K562 (cell line): ENCODE measurements around the gene PKLR. TPM values are rescaled to one million over a fixed set of nuclear protein-coding genes. Genes with fewer than 3 reads are reported as not detected.

Experiments used
- ATAC-seq: fragments of 200-7000 bp; cut with Tn5 transposase; 3 replicates; pipeline ENCODE4 v1.9.1; 2020; ENCODE audit warnings: moderate library complexity
- BruUV-seq: library from RNA; stranded (reverse); fragments of 400-500 nt; replicated peaks from 2 replicates; lab custom pipeline; 2021; lab: Mats Ljungman, UMichigan
- CTCF ChIA-PET: fragments of 300-600 bp; formaldehyde crosslinking; extraction: SDS; loops from one replicate; lab custom pipeline; 2021; ENCODE audit warnings: low intra/inter-chr PET ratio; lab: Yijun Ruan, JAX
- POLR2A ChIA-PET: fragments of 300-600, 350-650 bp; sonication (Branson Sonifier 250); formaldehyde crosslinking; extraction: SDS; loops from one replicate; lab custom pipeline; 2021; ENCODE audit warnings: antibody characterized with exemption, inconsistent platforms; lab: Yijun Ruan, JAX
- DNase-seq, 4 experiments: peaks; one replicate each; pipeline versions ENCODE4 v3.0.0 to v3.0.0-alpha.2; 2011 to 2018; ENCODE audit warnings: low spot score in 3 of 4, mixed read lengths in 3 of 4; ENCODE audit errors: extremely low read depth in 1 of 4
- FAIRE-seq: peaks from 2 replicates; lab custom pipeline; 2011; peaks lifted over from hg19 to GRCh38; lab: Jason Lieb, UNC
- H2AFZ ChIP-seq: 2 replicates; pipeline ENCODE4 v1.6.0; 2011; ENCODE audit warnings: low read depth, low read length, control low read depth, inconsistent platforms
- H3K27ac ChIP-seq: fragments of 200-600 bp; 3 replicates; pipeline ENCODE4 v1.8.0; 2011; ENCODE audit warnings: low read depth, mild to moderate bottlenecking, control low read depth, inconsistent platforms, low read length, moderate library complexity, mixed read lengths; ENCODE audit errors: extremely low read depth
- H3K27me3 ChIP-seq, 2 experiments: fragments of 300-600 bp in 1 of 2; 2 replicates in 1 of 2; 3 replicates in 1 of 2; pipeline versions ENCODE4 v1.6.0 to v1.8.0; 2011; ENCODE audit warnings: inconsistent platforms in 2 of 2, low read length in 2 of 2, mild to moderate bottlenecking in 1 of 2, mixed read lengths in 1 of 2, moderate library complexity in 1 of 2; ENCODE audit not compliant: control insufficient read depth in 2 of 2, insufficient read depth in 2 of 2
- H3K36me3 ChIP-seq: fragments of 300-600 bp; 3 replicates; pipeline ENCODE4 v1.8.0; 2011; ENCODE audit warnings: mild to moderate bottlenecking, low read length, inconsistent platforms; ENCODE audit not compliant: control insufficient read depth, insufficient read depth
- H3K4me1 ChIP-seq, 2 experiments: fragments of 200-600 bp in 1 of 2; replicated peaks in 1 of 2; 2 replicates in 1 of 2; 3 replicates in 1 of 2; pipeline versions ENCODE4 v1.5.1 to v1.8.0; 2011; ENCODE audit warnings: inconsistent platforms in 2 of 2, low read length in 2 of 2, mild to moderate bottlenecking in 1 of 2, mixed read lengths in 1 of 2, moderate library complexity in 1 of 2; ENCODE audit not compliant: control insufficient read depth in 2 of 2, insufficient read depth in 2 of 2
- H3K4me2 ChIP-seq: 2 replicates; pipeline ENCODE4 v1.6.1; 2011; ENCODE audit warnings: low read length, control low read depth, inconsistent platforms, mixed read lengths; ENCODE audit not compliant: insufficient read depth
- H3K4me3 ChIP-seq: fragments of 200-600 bp; sonication (generic), shearing (Covaris generic); 2 replicates; pipeline ENCODE4 v1.5.1; 2016; ENCODE audit warnings: control low read depth, inconsistent platforms
- H3K79me2 ChIP-seq: fragments of 200-600 bp; 3 replicates; pipeline ENCODE4 v1.8.0; 2011; ENCODE audit warnings: low read length, inconsistent platforms; ENCODE audit not compliant: control insufficient read depth, insufficient read depth
- H3K9ac ChIP-seq, 2 experiments: 2 replicates each; pipeline versions ENCODE4 v1.6.0 to v1.6.1; 2011; ENCODE audit warnings: low read depth in 2 of 2, low read length in 2 of 2, control low read depth in 1 of 2, inconsistent platforms in 1 of 2, mild to moderate bottlenecking in 1 of 2, mixed read lengths in 1 of 2; ENCODE audit not compliant: insufficient read depth in 1 of 2
- H3K9me1 ChIP-seq: one replicate; pipeline ENCODE4 v1.6.0; 2011; ENCODE audit warnings: inconsistent platforms, mild to moderate bottlenecking, low read length, moderate library complexity; ENCODE audit not compliant: control insufficient read depth, insufficient read depth
- H3K9me3 ChIP-seq: replicated peaks from 2 replicates; pipeline ENCODE4 v1.5.1; 2011; ENCODE audit warnings: low read depth, low read length, inconsistent platforms; ENCODE audit not compliant: control insufficient read depth, insufficient read depth
- H4K20me1 ChIP-seq: replicated peaks from 2 replicates; pipeline ENCODE4 v1.6.1; 2011; ENCODE audit warnings: low read length, inconsistent platforms, mixed read lengths; ENCODE audit not compliant: control insufficient read depth, insufficient read depth
- FOXM1 ChIP-seq, 2 experiments: fragments of 450-650 bp in 1 of 2; sonication (generic) in 1 of 2; formaldehyde crosslinking in 1 of 2; IDR thresholded peaks; 2 replicates each; pipeline versions ENCODE4 v1.6.1 to v1.9.0; 2017 to 2022; ENCODE audit warnings: low read depth in 2 of 2, mild to moderate bottlenecking in 2 of 2, missing genetic modification reagents in 1 of 2, moderate library complexity in 1 of 2
- KDM5B ChIP-seq: fragments of 200-600 bp; sonication (generic); IDR thresholded peaks from 2 replicates; pipeline ENCODE4 v1.6.1; 2012; ENCODE audit warnings: low read depth, mild to moderate bottlenecking, moderate library complexity, low read length, control low read depth, inconsistent platforms; ENCODE audit not compliant: insufficient replicate concordance
- RFX7 ChIP-seq: fragments of 250-450 bp; sonication (Bioruptor Pico); IDR thresholded peaks from 2 replicates; pipeline ENCODE4 v1.5.1; 2021; ENCODE audit warnings: mild to moderate bottlenecking
- ZBTB1 ChIP-seq: sonication (generic); formaldehyde crosslinking; IDR thresholded peaks from 2 replicates; pipeline ENCODE4 v1.8.1; 2023; ENCODE audit warnings: missing genetic modification reagents, low read depth, mild to moderate bottlenecking, borderline replicate concordance
- WGBS: fragments of 100-300 bp; shearing (Covaris generic); methylation state at CpG from one replicate; pipeline ENCODE4 v1.1.6; 2016; ENCODE audit warnings: low coverage, mixed read lengths; ENCODE audit not compliant: insufficient coverage; ENCODE audit errors: missing lambda C conversion rate; 5-methylcytosine and 5-hydroxymethylcytosine counted together
- in situ Hi-C: fragments of 300-500 bp; cut with MboI; formaldehyde crosslinking; loops from 4 replicates; pipeline ENCODE4 v1.15.0; 2018; ENCODE audit warnings: inconsistent platforms, mixed read lengths
- intact Hi-C: fragments of 100-400 bp; cut with micrococcal nuclease; formaldehyde crosslinking; loops from 2 replicates; pipeline ENCODE4 v1.14.2; 2022
- polyA plus RNA-seq, 8 experiments: library from polyadenylated mRNA; depleted of rRNA in 4 of 8; stranded (reverse) in 5 of 8; unstranded in 3 of 8; fragments of >200 nt; fragmentation: Nextera tagmentation in 2 of 8; fragmentation: Illumina TruSeq in 1 of 8; extraction: Ambion mirVana in 2 of 8; extraction: Trizol in 1 of 8; gene quantifications; 2 replicates each; pipeline versions ENCODE4 v1.2.1 to v1.2.3, GENCODE V29; 2011 to 2014; ENCODE audit warnings: inconsistent platforms in 1 of 8, missing spikeins in 1 of 8
- total RNA-seq, 7 experiments: library from RNA; depleted of rRNA in 6 of 7; stranded (reverse); fragments of >200 nt in 6 of 7; fragmentation: Illumina TruSeq in 2 of 7; extraction: Trizol in 2 of 7; gene quantifications; 2 replicates each; pipeline versions ENCODE4 v1.2.1 to v1.2.3, GENCODE V29; 2011 to 2021; ENCODE audit warnings: low replicate concordance in 1 of 7
- TF ChIP-seq, protein P1 (sequence below), 2 experiments: fragments of 450-650 bp; formaldehyde crosslinking in 1 of 2; IDR thresholded peaks; 2 replicates each; pipeline versions ENCODE4 v1.4.0 to v1.6.1; 2014 to 2020; ENCODE audit warnings: mild to moderate bottlenecking in 2 of 2, borderline replicate concordance in 1 of 2, low read depth in 1 of 2

Gene PKLR
- total and polyA plus RNA-seq, 9 of the 15 experiments (the other 6 are each of a cell fraction or from before 2014, with no cell fraction given) = 10.7 to 78.4 (median 38.2) TPM

- POLR2A ChIA-PET = no interaction called here
- in situ Hi-C loops (loop anchor here (10.0 kb wide), 1 partner anchor 341 kb away; no protein-coding TSS in a partner anchor), intact Hi-C loops (loop anchor here (5.0 to 10.0 kb wide), 2 partner anchors 251 to 339 kb away; no protein-coding TSS in a partner anchor)
- CTCF ChIA-PET = interaction anchor here (1.2 kb wide), 1 partner anchor 70 kb away, joined by 4 read pairs; no protein-coding TSS in a partner anchor
- Histone ChIP-seq H3K9ac (peak overlapping the region; percentile 75 to 97; a peak in 3 of 4 replicates), H3K79me2 (peaks cover 18% of the 10 kb centered on the region), H3K36me3 (peaks cover 39% of the 10 kb centered on the region; the same call in 2 of the 3 replicates), H3K4me1 (peaks cover 25 to 48% of the 10 kb centered on the region in 2 experiments), H3K9me1 (no peaks in the 10 kb centered on the region), H3K4me2 (peak overlapping the region; percentile 81), H3K27me3 (no peaks in the 10 kb centered on the region), H3K4me3 (peak overlapping the region; percentile 58), H4K20me1 (no peaks in the 10 kb centered on the region), H3K27ac (peak overlapping the region; percentile 65; the same call in 1 of the 3 replicates), H3K9me3 (no peaks in the 10 kb centered on the region), H2AFZ (no peak overlapping the region)
- ATAC-seq (no peak), DNase-seq (peak in 1 of 4 experiments; percentile 34)
- no TSS peak for BruUV-seq
- WGBS = 58% methylated on average over 5 of the region's 5 CpGs
- TF ChIP-seq FOXM1 (IDR thresholded peaks at IDR 0.05; ENCODE audit: low read depth) (no peak), FOXM1 (CRISPR knock-in tag; IDR thresholded peaks at IDR 0.05; ENCODE audit: low read depth) (0 out of 2 replicates have a peak, but pooled peaks have one; percentile 13), KDM5B (peak; percentile 4), ZBTB1 (no peak), RFX7 (CRISPR knock-in tag) (no peak)
- TF ChIP-seq, protein P1, sequence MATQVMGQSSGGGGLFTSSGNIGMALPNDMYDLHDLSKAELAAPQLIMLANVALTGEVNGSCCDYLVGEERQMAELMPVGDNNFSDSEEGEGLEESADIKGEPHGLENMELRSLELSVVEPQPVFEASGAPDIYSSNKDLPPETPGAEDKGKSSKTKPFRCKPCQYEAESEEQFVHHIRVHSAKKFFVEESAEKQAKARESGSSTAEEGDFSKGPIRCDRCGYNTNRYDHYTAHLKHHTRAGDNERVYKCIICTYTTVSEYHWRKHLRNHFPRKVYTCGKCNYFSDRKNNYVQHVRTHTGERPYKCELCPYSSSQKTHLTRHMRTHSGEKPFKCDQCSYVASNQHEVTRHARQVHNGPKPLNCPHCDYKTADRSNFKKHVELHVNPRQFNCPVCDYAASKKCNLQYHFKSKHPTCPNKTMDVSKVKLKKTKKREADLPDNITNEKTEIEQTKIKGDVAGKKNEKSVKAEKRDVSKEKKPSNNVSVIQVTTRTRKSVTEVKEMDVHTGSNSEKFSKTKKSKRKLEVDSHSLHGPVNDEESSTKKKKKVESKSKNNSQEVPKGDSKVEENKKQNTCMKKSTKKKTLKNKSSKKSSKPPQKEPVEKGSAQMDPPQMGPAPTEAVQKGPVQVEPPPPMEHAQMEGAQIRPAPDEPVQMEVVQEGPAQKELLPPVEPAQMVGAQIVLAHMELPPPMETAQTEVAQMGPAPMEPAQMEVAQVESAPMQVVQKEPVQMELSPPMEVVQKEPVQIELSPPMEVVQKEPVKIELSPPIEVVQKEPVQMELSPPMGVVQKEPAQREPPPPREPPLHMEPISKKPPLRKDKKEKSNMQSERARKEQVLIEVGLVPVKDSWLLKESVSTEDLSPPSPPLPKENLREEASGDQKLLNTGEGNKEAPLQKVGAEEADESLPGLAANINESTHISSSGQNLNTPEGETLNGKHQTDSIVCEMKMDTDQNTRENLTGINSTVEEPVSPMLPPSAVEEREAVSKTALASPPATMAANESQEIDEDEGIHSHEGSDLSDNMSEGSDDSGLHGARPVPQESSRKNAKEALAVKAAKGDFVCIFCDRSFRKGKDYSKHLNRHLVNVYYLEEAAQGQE (IDR thresholded peaks at IDR 0.05; ENCODE audit: borderline replicate concordance) = 0 out of 2 replicates have a peak, but pooled peaks have one; percentile 6
- TF ChIP-seq, protein P1 (CRISPR knock-in tag; IDR thresholded peaks at IDR 0.05; ENCODE audit: low read depth) = no peak
- TF ChIP-seq, all 486 proteins: peak for 3
- FAIRE-seq = no peak
Observed at GRCh38 chr1:155253797-155254196, 47.4 kb downstream of the PKLR start.
